Kidney epithelial cell (primary cell): Measurements from ENCODE around the gene CIC. TPM values are rescaled to one million over a fixed set of nuclear protein-coding genes. Genes with fewer than 3 reads are reported as not detected.

ENCODE experiments used
- DNase-seq: peaks from one replicate; pipeline ENCODE4 v3.0.0-alpha.2; 2010; ENCODE audit warnings: low read depth
- H3K27me3 ChIP-seq: 2 replicates; pipeline ENCODE4 v1.6.0; 2011; ENCODE audit warnings: low read length; ENCODE audit not compliant: control insufficient read depth, insufficient read depth
- H3K36me3 ChIP-seq: 2 replicates; pipeline ENCODE4 v1.5.1; 2011; ENCODE audit warnings: low read length; ENCODE audit not compliant: control insufficient read depth, insufficient read depth
- H3K4me3 ChIP-seq: 2 replicates; pipeline ENCODE4 v1.5.1; 2011; ENCODE audit warnings: low read depth, mild to moderate bottlenecking, control low read depth, low read length
- CTCF ChIP-seq: IDR thresholded peaks from 2 replicates; pipeline ENCODE4 v1.5.1; 2011; ENCODE audit warnings: mild to moderate bottlenecking, moderate library complexity, low read length, control low read depth, inconsistent platforms; ENCODE audit not compliant: insufficient read depth, poor library complexity, severe bottlenecking
- total RNA-seq: library from RNA; depleted of rRNA; stranded (reverse); fragments of >200 nt; gene quantifications from 2 replicates; pipeline ENCODE4 v1.2.3, GENCODE V29; 2015

CIC gene
- total RNA-seq, 1 donor from 2014 or later: 41.7 TPM

- no peak overlapping the region for H3K4me3 ChIP-seq
- DNase-seq: no peak
- H3K27me3 ChIP-seq: no peaks in the 10 kb centered on the region
- no peak for TF ChIP-seq CTCF
- peaks cover 3% of the 10 kb centered on the region for H3K36me3 ChIP-seq
Observed at GRCh38 chr19:42249769-42250168, 19.3 kb upstream of the CIC start.

- no peak for TF ChIP-seq CTCF
- no peak for DNase-seq
- H3K36me3 ChIP-seq: peaks cover 3% of the 10 kb centered on the region
- H3K4me3 ChIP-seq: no peak overlapping the region
- H3K27me3 ChIP-seq: no peaks in the 10 kb centered on the region
Observed at GRCh38 chr19:42250183-42250665, 18.8 kb upstream of the CIC start.

GRCh38 chr19:42250666-42251531 lies 18.2 kb upstream of the CIC start:
- no peak for DNase-seq
- peaks cover 3% of the 10 kb centered on the region for H3K36me3 ChIP-seq
- no peak for TF ChIP-seq CTCF
- peak overlapping the region; percentile 4 for H3K4me3 ChIP-seq
- H3K27me3 ChIP-seq: no peaks in the 10 kb centered on the region

GRCh38 chr19:42251572-42252358 lies 17.3 kb upstream of the CIC start:
- Histone ChIP-seq H3K36me3 (peaks cover 3% of the 10 kb centered on the region), H3K4me3 (no peak overlapping the region), H3K27me3 (no peaks in the 10 kb centered on the region)
- DNase-seq: no peak
- no peak for TF ChIP-seq CTCF

- DNase-seq: no peak
- no peak for TF ChIP-seq CTCF
- H3K36me3 ChIP-seq: peaks cover 3% of the 10 kb centered on the region
- H3K27me3 ChIP-seq: no peaks in the 10 kb centered on the region
- peak overlapping the region; percentile 99 for H3K4me3 ChIP-seq
Observed at GRCh38 chr19:42252365-42253244, 16.4 kb upstream of the CIC start.
